OCI-LY1 (cell line): Measurements from ENCODE around the gene MAN2C1.

Source experiments
- H2AFZ ChIP-seq: fragments of 200-600 bp; sonication (generic), shearing (Covaris generic); 2 replicates; pipeline ENCODE4 v1.6.0; 2014; ENCODE audit warnings: antibody characterized with exemption, mild to moderate bottlenecking, low read length
- H3F3A ChIP-seq: fragments of 200-600 bp; sonication (generic), shearing (Covaris generic); 2 replicates; pipeline ENCODE4 v1.6.0; 2014; ENCODE audit warnings: mild to moderate bottlenecking, antibody characterized with exemption, low read length, moderate library complexity; ENCODE audit not compliant: insufficient read depth
- H3K27ac ChIP-seq: fragments of 200-600 bp; sonication (generic); 2 replicates; pipeline ENCODE4 v1.5.1; 2014; ENCODE audit warnings: low read length, mixed run types, mild to moderate bottlenecking, low read depth; ENCODE audit not compliant: poor library complexity, severe bottlenecking
- H3K27me3 ChIP-seq: fragments of 200-600 bp; sonication (generic); 2 replicates; pipeline ENCODE4 v1.6.0; 2014; ENCODE audit warnings: antibody characterized with exemption, mild to moderate bottlenecking, low read length, moderate library complexity; ENCODE audit not compliant: insufficient read depth
- H3K36me3 ChIP-seq: fragments of 200-600 bp; sonication (generic); 2 replicates; pipeline ENCODE4 v1.6.1; 2014; ENCODE audit warnings: mild to moderate bottlenecking, antibody characterized with exemption, low read length, moderate library complexity, mixed read lengths; ENCODE audit not compliant: insufficient read depth
- H3K4me1 ChIP-seq: fragments of 200-600 bp; sonication (generic); 2 replicates; pipeline ENCODE4 v1.5.1; 2014; ENCODE audit warnings: mild to moderate bottlenecking, low read length, moderate library complexity; ENCODE audit not compliant: insufficient read depth, severe bottlenecking
- H3K4me2 ChIP-seq: fragments of 200-600 bp; sonication (generic), shearing (Covaris generic); 2 replicates; pipeline ENCODE4 v1.6.1; 2014; ENCODE audit warnings: low read length
- H3K4me3 ChIP-seq: fragments of 200-600 bp; sonication (generic); 2 replicates; pipeline ENCODE4 v1.5.1; 2014; ENCODE audit warnings: low read length, low read depth, mild to moderate bottlenecking, mixed read lengths; ENCODE audit not compliant: poor library complexity, severe bottlenecking
- H3K79me2 ChIP-seq: fragments of 200-600 bp; shearing (Covaris generic); 2 replicates; pipeline ENCODE4 v1.6.1; 2016; ENCODE audit warnings: mixed run types, low read length, mixed read lengths; ENCODE audit not compliant: insufficient read depth
- H3K9ac ChIP-seq: fragments of 200-600 bp; sonication (generic), shearing (Covaris generic); 2 replicates; pipeline ENCODE4 v1.6.1; 2014; ENCODE audit warnings: mild to moderate bottlenecking, low read length, mixed read lengths
- H3K9me2 ChIP-seq: fragments of 200-600 bp; sonication (generic), shearing (Covaris generic); 2 replicates; pipeline ENCODE4 v1.6.1; 2014; ENCODE audit warnings: low read depth, mild to moderate bottlenecking, low read length, mixed read lengths
- H3K9me3 ChIP-seq: fragments of 200-600 bp; shearing (Covaris generic); 2 replicates; pipeline ENCODE4 v1.6.1; 2014; ENCODE audit warnings: low read length, mixed read lengths
- H4K20me1 ChIP-seq: fragments of 200-600 bp; sonication (generic), shearing (Covaris generic); 2 replicates; pipeline ENCODE4 v1.6.0; 2016; ENCODE audit warnings: mild to moderate bottlenecking, low read length; ENCODE audit not compliant: insufficient read depth
- EZH2 ChIP-seq: fragments of 200-600 bp; sonication (generic), shearing (Covaris generic); IDR thresholded peaks from 2 replicates; pipeline ENCODE4 v1.8.0; 2017; ENCODE audit warnings: borderline replicate concordance, mixed run types, mild to moderate bottlenecking, antibody characterized with exemption, low read length, moderate library complexity, mixed read lengths
- TF ChIP-seq, protein P1 (sequence below): fragments of 200-600 bp; sonication (generic), shearing (Covaris generic); IDR thresholded peaks from 2 replicates; pipeline ENCODE4 v1.5.1; 2017; ENCODE audit warnings: mild to moderate bottlenecking, antibody characterized with exemption, low read length, moderate library complexity, mixed read lengths

MAN2C1 gene

GRCh38 chr15:75366163-75366562 is 2.2 kb downstream of the MAN2C1 start:
- H3F3A ChIP-seq: no peaks in the 10 kb centered on the region
- no peak overlapping the region for H2AFZ ChIP-seq
- no peak overlapping the region for H3K4me2 ChIP-seq
- H3K9ac ChIP-seq: no peak overlapping the region
- H3K9me2 ChIP-seq: no peaks in the 10 kb centered on the region
- H3K4me3 ChIP-seq: no peak overlapping the region
- no peak overlapping the region for H3K27ac ChIP-seq
- H3K27me3 ChIP-seq: no peaks in the 10 kb centered on the region
- no peak for TF ChIP-seq EZH2
- TF ChIP-seq, protein P1, sequence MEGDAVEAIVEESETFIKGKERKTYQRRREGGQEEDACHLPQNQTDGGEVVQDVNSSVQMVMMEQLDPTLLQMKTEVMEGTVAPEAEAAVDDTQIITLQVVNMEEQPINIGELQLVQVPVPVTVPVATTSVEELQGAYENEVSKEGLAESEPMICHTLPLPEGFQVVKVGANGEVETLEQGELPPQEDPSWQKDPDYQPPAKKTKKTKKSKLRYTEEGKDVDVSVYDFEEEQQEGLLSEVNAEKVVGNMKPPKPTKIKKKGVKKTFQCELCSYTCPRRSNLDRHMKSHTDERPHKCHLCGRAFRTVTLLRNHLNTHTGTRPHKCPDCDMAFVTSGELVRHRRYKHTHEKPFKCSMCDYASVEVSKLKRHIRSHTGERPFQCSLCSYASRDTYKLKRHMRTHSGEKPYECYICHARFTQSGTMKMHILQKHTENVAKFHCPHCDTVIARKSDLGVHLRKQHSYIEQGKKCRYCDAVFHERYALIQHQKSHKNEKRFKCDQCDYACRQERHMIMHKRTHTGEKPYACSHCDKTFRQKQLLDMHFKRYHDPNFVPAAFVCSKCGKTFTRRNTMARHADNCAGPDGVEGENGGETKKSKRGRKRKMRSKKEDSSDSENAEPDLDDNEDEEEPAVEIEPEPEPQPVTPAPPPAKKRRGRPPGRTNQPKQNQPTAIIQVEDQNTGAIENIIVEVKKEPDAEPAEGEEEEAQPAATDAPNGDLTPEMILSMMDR: no peak
- peaks cover 21% of the 10 kb centered on the region for H3K4me1 ChIP-seq
- H3K9me3 ChIP-seq: no peaks in the 10 kb centered on the region
- no peaks in the 10 kb centered on the region for H3K79me2 ChIP-seq
- H4K20me1 ChIP-seq: no peaks in the 10 kb centered on the region
- peaks cover 12% of the 10 kb centered on the region for H3K36me3 ChIP-seq

DNA sequence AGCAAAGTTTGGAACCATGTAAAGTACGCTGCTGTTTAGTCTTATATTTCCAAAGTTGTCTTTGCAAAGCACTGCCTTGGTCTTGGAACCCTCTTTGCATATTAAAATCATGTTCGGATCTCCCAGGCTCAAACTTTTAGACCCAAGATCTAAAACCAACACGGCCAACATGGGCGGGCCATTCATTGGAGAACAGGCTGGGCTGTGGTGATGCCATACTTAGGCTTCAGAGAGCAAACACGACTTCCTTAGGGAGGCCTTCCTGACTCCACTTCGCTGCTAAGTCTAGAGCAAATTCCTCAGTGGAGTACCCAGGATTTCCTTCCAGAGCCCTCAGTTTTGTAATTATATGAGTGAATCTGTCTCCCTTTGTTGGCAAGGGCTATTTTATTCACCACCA is 3.5 kb downstream of the MAN2C1 start:
- Histone ChIP-seq H3K9ac (no peak overlapping the region), H3K27me3 (no peaks in the 10 kb centered on the region), H3K79me2 (no peaks in the 10 kb centered on the region), H4K20me1 (no peaks in the 10 kb centered on the region), H3K4me3 (no peak overlapping the region), H3K9me3 (no peaks in the 10 kb centered on the region), H3K4me2 (no peak overlapping the region), H3K4me1 (peaks cover 19% of the 10 kb centered on the region), H2AFZ (no peak overlapping the region), H3F3A (no peaks in the 10 kb centered on the region), H3K36me3 (0 out of 2 replicates have a peak, but pooled peaks cover 5% of the 10 kb centered on the region), H3K9me2 (no peaks in the 10 kb centered on the region), H3K27ac (no peak overlapping the region)
- TF ChIP-seq, protein P1: no peak
- no peak for TF ChIP-seq EZH2

GRCh38 chr15:75363786-75364185 is 4.6 kb downstream of the MAN2C1 start:
- Histone ChIP-seq H3K4me3 (no peak overlapping the region), H3K36me3 (0 out of 2 replicates have a peak, but pooled peaks cover 5% of the 10 kb centered on the region), H3K27ac (no peak overlapping the region), H3K9me3 (no peaks in the 10 kb centered on the region), H3K4me2 (no peak overlapping the region), H3K27me3 (no peaks in the 10 kb centered on the region), H3K9ac (no peak overlapping the region), H3K4me1 (peaks cover 8% of the 10 kb centered on the region), H3F3A (no peaks in the 10 kb centered on the region), H4K20me1 (no peaks in the 10 kb centered on the region), H3K79me2 (no peaks in the 10 kb centered on the region), H3K9me2 (no peaks in the 10 kb centered on the region), H2AFZ (no peak overlapping the region)
- TF ChIP-seq EZH2: no peak
- TF ChIP-seq, protein P1: no peak
